Fibroblast of skin of right biceps (primary cell): ENCODE measurements around the gene MBTD1.

ENCODE experiments used
- DNase-seq: peaks from one replicate; pipeline ENCODE4 v3.0.0-alpha.2; 2013

The MBTD1 gene

DNA sequence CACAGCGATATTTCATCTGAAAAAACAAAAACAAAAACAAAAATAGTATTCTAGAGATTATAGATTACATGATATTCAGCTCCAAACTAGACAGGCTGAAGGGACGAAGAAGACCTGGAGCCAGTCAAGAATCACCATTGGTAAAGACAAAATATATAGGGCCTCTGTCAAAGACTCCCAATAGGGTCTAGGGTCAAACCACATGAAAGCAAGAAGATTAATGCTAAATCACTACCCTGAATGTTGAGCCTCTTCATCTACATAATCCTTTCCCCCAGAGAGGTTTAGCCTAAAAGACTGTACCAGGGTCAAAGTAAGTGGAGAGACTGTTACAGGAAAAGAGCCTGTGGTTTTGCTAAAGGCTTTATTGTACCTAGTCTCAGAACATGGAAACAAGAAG, 117.3 kb downstream of the MBTD1 start:
- no peak for DNase-seq

DNA sequence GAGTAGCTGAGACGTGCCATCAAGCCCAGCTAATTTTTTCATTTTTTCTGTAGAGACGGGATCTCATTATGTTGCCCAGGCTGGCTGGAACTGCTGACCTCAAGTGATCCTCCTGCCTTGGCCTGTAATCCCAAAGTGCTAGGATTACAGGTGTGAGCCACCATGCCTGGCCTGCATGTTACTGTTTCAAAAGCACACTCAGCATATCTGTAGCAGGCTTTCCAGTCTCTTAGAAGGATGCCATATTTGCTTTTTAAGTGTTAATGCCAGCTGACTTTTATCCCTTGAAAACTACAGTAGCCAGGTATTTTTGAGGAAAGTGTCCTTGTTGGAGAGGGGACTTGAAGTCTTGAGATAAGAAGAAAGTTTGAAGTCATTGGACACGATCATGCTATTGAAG, 123.9 kb downstream of the MBTD1 start:
- no peak for DNase-seq

DNA sequence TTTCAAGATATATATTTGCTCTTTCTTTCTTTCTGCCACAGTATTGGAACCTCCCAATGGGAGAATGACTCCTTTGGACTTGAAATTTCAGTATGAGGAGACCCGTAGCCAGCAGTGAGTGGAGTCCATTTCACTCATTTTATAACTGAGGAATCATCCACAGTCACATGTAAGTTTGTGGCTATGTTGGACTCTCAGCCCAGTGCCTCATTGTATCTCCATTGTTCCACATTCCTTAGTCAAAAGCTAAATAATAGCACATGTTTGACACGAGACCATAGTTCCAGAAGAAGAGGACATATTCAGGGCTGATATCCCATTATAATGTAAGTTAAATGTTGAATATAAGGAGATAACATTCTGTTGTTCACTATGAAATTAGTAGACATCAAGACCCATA, 126.5 kb downstream of the MBTD1 start:
- no peak for DNase-seq

DNA sequence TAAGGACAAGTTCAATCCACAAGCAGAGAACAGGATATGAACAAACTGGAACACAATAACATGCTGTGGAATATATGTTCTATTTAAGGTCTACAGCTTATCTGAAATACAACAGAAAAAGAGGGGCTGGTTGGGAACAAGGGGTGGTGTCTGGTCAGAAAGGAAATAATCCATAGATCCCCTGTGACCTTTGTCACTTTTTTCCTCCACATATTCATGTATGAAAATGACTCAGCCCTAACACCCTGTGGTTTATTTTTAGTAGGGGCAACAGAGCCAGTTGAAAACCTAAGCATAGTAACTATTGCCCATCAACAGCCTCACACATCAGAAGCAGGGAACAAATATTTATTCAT, 126.9 kb downstream of the MBTD1 start:
- no peak for DNase-seq

DNA sequence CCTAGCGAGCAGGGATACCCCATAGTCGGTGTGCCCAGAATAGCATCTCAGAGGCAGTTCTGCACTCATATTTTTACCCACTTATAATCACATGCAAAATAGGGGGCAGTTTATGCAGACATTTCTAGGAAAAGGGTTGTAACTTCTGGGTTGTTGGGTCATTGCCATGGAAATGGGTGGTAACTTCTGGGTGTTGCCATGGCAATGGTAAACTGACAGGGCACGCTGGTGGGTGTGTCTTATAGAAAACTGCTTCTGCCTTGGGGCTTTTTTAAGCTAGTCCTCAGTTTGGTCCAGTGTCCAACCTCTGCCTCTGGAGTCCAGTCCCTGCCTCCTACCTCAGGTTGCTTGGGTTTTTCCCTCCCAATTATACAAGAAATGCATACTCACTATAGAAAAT, 131.8 kb downstream of the MBTD1 start:
- DNase-seq = no peak
